Measurements from ENCODE around the gene SLC16A8. TPM values are rescaled to one million over a fixed set of nuclear protein-coding genes. Genes with fewer than 3 reads are reported as not detected.
A peak's percentile ranks its signal among the peaks of the same experiment; 100 is the strongest.

Gene SLC16A8
- total and polyA plus RNA-seq, 9 of the 15 experiments (the other 6 are each of a cell fraction or from before 2014, with no cell fraction given), result not detected

DNA sequence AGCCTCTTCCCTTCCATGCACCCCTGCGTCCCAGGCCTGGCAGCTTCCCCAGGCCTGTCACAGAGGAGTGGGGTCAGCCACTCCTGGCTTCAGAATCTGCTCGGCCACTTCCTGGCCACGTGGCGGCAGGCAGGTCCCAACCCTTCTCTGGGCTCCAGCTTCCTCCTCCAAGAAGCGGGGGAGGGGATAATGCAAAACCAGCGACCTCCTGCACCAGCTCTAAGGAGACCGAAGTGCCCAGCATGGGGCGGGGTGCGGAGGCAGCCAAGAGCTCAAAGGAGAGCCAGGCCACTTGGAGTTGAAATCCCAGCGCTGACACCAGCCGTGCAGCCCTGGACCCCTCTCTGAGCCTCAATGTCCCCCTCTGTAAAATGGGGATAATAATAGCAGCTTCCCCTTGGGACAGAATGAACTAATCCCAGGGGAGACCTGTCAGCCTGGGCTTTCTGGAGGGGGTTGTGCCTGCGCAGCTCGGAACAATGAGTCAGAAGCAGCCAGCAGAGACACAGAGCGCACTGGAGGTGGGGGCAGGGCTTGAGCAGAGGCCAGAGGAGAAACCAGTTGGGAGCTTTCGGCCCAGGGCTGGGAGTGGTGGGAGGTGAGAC, 49.6 kb downstream of the SLC16A8 start (continued):
- TF ChIP-seq RFX1 (IDR thresholded peaks at IDR 0.05), result no peak
- no peak for TF ChIP-seq SRSF7 (optimal IDR thresholded peaks at IDR 0.05; ENCODE audit: low read depth, low read length)
- no peak for TF ChIP-seq SP2 (IDR thresholded peaks at IDR 0.05; ENCODE audit: extremely low read depth, low read depth, low read length, poor library complexity, severe bottlenecking)
- TF ChIP-seq RNF2 (IDR thresholded peaks at IDR 0.05), result no peak; the same call in none of the 2 replicates
- TF ChIP-seq, protein P1, sequence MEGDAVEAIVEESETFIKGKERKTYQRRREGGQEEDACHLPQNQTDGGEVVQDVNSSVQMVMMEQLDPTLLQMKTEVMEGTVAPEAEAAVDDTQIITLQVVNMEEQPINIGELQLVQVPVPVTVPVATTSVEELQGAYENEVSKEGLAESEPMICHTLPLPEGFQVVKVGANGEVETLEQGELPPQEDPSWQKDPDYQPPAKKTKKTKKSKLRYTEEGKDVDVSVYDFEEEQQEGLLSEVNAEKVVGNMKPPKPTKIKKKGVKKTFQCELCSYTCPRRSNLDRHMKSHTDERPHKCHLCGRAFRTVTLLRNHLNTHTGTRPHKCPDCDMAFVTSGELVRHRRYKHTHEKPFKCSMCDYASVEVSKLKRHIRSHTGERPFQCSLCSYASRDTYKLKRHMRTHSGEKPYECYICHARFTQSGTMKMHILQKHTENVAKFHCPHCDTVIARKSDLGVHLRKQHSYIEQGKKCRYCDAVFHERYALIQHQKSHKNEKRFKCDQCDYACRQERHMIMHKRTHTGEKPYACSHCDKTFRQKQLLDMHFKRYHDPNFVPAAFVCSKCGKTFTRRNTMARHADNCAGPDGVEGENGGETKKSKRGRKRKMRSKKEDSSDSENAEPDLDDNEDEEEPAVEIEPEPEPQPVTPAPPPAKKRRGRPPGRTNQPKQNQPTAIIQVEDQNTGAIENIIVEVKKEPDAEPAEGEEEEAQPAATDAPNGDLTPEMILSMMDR (IDR thresholded peaks at IDR 0.05 in 2 of 3, conservative IDR thresholded peaks at IDR 0.05 in 1 of 3; ENCODE audit: insufficient read depth in 2 of 3, low read depth in 1 of 3, low read length in 3 of 3), result no peak; a peak in 1 of 6 replicates
- TF ChIP-seq, protein P2, sequence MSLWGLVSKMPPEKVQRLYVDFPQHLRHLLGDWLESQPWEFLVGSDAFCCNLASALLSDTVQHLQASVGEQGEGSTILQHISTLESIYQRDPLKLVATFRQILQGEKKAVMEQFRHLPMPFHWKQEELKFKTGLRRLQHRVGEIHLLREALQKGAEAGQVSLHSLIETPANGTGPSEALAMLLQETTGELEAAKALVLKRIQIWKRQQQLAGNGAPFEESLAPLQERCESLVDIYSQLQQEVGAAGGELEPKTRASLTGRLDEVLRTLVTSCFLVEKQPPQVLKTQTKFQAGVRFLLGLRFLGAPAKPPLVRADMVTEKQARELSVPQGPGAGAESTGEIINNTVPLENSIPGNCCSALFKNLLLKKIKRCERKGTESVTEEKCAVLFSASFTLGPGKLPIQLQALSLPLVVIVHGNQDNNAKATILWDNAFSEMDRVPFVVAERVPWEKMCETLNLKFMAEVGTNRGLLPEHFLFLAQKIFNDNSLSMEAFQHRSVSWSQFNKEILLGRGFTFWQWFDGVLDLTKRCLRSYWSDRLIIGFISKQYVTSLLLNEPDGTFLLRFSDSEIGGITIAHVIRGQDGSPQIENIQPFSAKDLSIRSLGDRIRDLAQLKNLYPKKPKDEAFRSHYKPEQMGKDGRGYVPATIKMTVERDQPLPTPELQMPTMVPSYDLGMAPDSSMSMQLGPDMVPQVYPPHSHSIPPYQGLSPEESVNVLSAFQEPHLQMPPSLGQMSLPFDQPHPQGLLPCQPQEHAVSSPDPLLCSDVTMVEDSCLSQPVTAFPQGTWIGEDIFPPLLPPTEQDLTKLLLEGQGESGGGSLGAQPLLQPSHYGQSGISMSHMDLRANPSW (CRISPR knock-in tag; IDR thresholded peaks at IDR 0.05), result no peak
- TF ChIP-seq ZNF561 (CRISPR knock-in tag; conservative IDR thresholded peaks at IDR 0.05), result no peak
- no peak for TF ChIP-seq HSF4 (CRISPR knock-in tag; IDR thresholded peaks at IDR 0.05; ENCODE audit: borderline replicate concordance)
- TF ChIP-seq ZNF175 (CRISPR knock-in tag; IDR thresholded peaks at IDR 0.05; ENCODE audit: low read depth), result peak; percentile 38; the same call in 1 of the 2 replicates
- TF ChIP-seq, protein P3, sequence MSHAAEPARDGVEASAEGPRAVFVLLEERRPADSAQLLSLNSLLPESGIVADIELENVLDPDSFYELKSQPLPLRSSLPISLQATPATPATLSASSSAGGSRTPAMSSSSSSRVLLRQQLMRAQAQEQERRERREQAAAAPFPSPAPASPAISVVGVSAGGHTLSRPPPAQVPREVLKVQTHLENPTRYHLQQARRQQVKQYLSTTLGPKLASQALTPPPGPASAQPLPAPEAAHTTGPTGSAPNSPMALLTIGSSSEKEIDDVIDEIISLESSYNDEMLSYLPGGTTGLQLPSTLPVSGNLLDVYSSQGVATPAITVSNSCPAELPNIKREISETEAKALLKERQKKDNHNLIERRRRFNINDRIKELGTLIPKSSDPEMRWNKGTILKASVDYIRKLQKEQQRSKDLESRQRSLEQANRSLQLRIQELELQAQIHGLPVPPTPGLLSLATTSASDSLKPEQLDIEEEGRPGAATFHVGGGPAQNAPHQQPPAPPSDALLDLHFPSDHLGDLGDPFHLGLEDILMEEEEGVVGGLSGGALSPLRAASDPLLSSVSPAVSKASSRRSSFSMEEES (CRISPR knock-in tag; IDR thresholded peaks at IDR 0.05), result no peak
- TF ChIP-seq, protein P4, sequence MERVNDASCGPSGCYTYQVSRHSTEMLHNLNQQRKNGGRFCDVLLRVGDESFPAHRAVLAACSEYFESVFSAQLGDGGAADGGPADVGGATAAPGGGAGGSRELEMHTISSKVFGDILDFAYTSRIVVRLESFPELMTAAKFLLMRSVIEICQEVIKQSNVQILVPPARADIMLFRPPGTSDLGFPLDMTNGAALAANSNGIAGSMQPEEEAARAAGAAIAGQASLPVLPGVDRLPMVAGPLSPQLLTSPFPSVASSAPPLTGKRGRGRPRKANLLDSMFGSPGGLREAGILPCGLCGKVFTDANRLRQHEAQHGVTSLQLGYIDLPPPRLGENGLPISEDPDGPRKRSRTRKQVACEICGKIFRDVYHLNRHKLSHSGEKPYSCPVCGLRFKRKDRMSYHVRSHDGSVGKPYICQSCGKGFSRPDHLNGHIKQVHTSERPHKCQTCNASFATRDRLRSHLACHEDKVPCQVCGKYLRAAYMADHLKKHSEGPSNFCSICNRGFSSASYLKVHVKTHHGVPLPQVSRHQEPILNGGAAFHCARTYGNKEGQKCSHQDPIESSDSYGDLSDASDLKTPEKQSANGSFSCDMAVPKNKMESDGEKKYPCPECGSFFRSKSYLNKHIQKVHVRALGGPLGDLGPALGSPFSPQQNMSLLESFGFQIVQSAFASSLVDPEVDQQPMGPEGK (CRISPR knock-in tag; IDR thresholded peaks at IDR 0.05; ENCODE audit: borderline replicate concordance), result no peak
- TF ChIP-seq NFXL1 (CRISPR knock-in tag; IDR thresholded peaks at IDR 0.05), result no peak
- TF ChIP-seq CREBBP (IDR thresholded peaks at IDR 0.05; ENCODE audit: low read depth, low read length), result no peak
- TF ChIP-seq, protein P5, sequence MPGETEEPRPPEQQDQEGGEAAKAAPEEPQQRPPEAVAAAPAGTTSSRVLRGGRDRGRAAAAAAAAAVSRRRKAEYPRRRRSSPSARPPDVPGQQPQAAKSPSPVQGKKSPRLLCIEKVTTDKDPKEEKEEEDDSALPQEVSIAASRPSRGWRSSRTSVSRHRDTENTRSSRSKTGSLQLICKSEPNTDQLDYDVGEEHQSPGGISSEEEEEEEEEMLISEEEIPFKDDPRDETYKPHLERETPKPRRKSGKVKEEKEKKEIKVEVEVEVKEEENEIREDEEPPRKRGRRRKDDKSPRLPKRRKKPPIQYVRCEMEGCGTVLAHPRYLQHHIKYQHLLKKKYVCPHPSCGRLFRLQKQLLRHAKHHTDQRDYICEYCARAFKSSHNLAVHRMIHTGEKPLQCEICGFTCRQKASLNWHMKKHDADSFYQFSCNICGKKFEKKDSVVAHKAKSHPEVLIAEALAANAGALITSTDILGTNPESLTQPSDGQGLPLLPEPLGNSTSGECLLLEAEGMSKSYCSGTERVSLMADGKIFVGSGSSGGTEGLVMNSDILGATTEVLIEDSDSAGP (CRISPR knock-in tag; IDR thresholded peaks at IDR 0.05), result no peak
- TF ChIP-seq ZFX (CRISPR knock-in tag; IDR thresholded peaks at IDR 0.05), result peak; percentile 72
- TF ChIP-seq NFATC3 (IDR thresholded peaks at IDR 0.05), result no peak
- TF ChIP-seq, protein P6, sequence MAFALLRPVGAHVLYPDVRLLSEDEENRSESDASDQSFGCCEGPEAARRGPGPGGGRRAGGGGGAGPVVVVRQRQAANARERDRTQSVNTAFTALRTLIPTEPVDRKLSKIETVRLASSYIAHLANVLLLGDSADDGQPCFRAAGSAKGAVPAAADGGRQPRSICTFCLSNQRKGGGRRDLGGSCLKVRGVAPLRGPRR (CRISPR knock-in tag; IDR thresholded peaks at IDR 0.05), result no peak
